Keratinocyte (primary cell): ENCODE results near the gene HPN. TPM values are rescaled to one million over a fixed set of nuclear protein-coding genes. Genes with fewer than 3 reads are reported as not detected.

ENCODE experiments used
- DNase-seq: peaks from one replicate; pipeline ENCODE4 v3.0.0-alpha.2; 2011; ENCODE audit warnings: low read depth, missing footprints, low spot score
- FAIRE-seq: peaks from 2 replicates; lab custom pipeline; 2011; peaks lifted over from hg19 to GRCh38; lab: Jason Lieb, UNC
- H2AFZ ChIP-seq: 2 replicates; pipeline ENCODE4 v1.6.0; 2012; ENCODE audit warnings: low read length, control low read depth, inconsistent platforms; ENCODE audit not compliant: control insufficient read depth
- H3K27ac ChIP-seq: 2 replicates; pipeline ENCODE4 v1.5.1; 2011; ENCODE audit warnings: low read length; ENCODE audit not compliant: control insufficient read depth, insufficient read depth
- H3K27me3 ChIP-seq: 3 replicates; pipeline ENCODE4 v1.6.0; 2011; ENCODE audit warnings: low read length; ENCODE audit not compliant: control insufficient read depth, insufficient read depth; ENCODE audit errors: extremely low read depth
- H3K36me3 ChIP-seq, 2 experiments: 2 replicates in 1 of 2; 3 replicates in 1 of 2; pipeline ENCODE4 v1.5.1; 2011; ENCODE audit warnings: low read length in 2 of 2, mild to moderate bottlenecking in 1 of 2; ENCODE audit not compliant: control insufficient read depth in 2 of 2, insufficient read depth in 2 of 2; ENCODE audit errors: extremely low read depth in 1 of 2
- H3K4me1 ChIP-seq: 3 replicates; pipeline ENCODE4 v1.5.1; 2011; ENCODE audit warnings: low read length; ENCODE audit not compliant: control insufficient read depth, insufficient read depth; ENCODE audit errors: extremely low read depth
- H3K4me2 ChIP-seq: 3 replicates; pipeline ENCODE4 v1.6.0; 2011; ENCODE audit warnings: low read depth, low read length; ENCODE audit not compliant: control insufficient read depth, insufficient read depth; ENCODE audit errors: extremely low read depth
- H3K4me3 ChIP-seq, 3 experiments: fragments of 200-600 bp in 1 of 3; sonication (generic) in 1 of 3; 2 replicates in 2 of 3; 3 replicates in 1 of 3; pipeline ENCODE4 v1.5.1; 2011 to 2016; ENCODE audit warnings: low read length in 3 of 3, mild to moderate bottlenecking in 3 of 3, control low read depth in 2 of 3, inconsistent platforms in 1 of 3, low read depth in 1 of 3, mixed read lengths in 1 of 3, mixed run types in 1 of 3, moderate library complexity in 1 of 3; ENCODE audit not compliant: control insufficient read depth in 2 of 3, insufficient read depth in 2 of 3; ENCODE audit errors: extremely low read depth in 1 of 3
- H3K79me2 ChIP-seq: 2 replicates; pipeline ENCODE4 v1.6.0; 2012; ENCODE audit warnings: low read length; ENCODE audit not compliant: control insufficient read depth, insufficient read depth
- H3K9ac ChIP-seq: 3 replicates; pipeline ENCODE4 v1.6.0; 2011; ENCODE audit warnings: low read length; ENCODE audit not compliant: control insufficient read depth, insufficient read depth; ENCODE audit errors: extremely low read depth
- H3K9me1 ChIP-seq: 3 replicates; pipeline ENCODE4 v1.6.0; 2011; ENCODE audit warnings: low read length; ENCODE audit not compliant: control insufficient read depth, insufficient read depth; ENCODE audit errors: extremely low read depth
- H3K9me3 ChIP-seq: 2 replicates; pipeline ENCODE4 v1.5.1; 2012; ENCODE audit warnings: low read depth, low read length; ENCODE audit not compliant: control insufficient read depth
- H4K20me1 ChIP-seq: 3 replicates; pipeline ENCODE4 v1.6.0; 2011; ENCODE audit warnings: low read length; ENCODE audit not compliant: control insufficient read depth, insufficient read depth; ENCODE audit errors: extremely low read depth
- EZH2 ChIP-seq: IDR thresholded peaks from one replicate; pipeline ENCODE4 v1.6.1; 2012; ENCODE audit warnings: inconsistent platforms, mild to moderate bottlenecking, low read length, moderate library complexity
- dilution Hi-C: fragments of 300-500 bp; cut with MboI; formaldehyde crosslinking; loops from one replicate; pipeline ENCODE4 v1.7.0; 2020; ENCODE audit warnings: low sequenced_read_pairs; ENCODE audit not compliant: extremely low pct_ligation_motif_present
- polyA plus RNA-seq, 5 experiments: library from polyadenylated mRNA; depleted of rRNA in 3 of 5; stranded (reverse) in 3 of 5; stranded (forward) in 1 of 5; unstranded in 1 of 5; fragments of >200 nt; gene quantifications; 1 replicate in 1 of 5; 2 replicates in 3 of 5; 3 replicates in 1 of 5; pipeline versions ENCODE4 v1.2.1 to v1.2.3, GENCODE V29; 2011 to 2012; ENCODE audit warnings: missing spikeins in 2 of 5, low read depth in 1 of 5, low replicate concordance in 1 of 5
- TF ChIP-seq, protein P1 (sequence below), 3 experiments: IDR thresholded peaks in 1 of 3; conservative IDR thresholded peaks in 1 of 3; optimal IDR thresholded peaks in 1 of 3; 2 replicates in 2 of 3; 3 replicates in 1 of 3; pipeline versions ENCODE3 to v1.5.1; 2011; ENCODE audit warnings: low read length in 3 of 3, mild to moderate bottlenecking in 3 of 3, moderate library complexity in 2 of 3, control low read depth in 1 of 3, inconsistent platforms in 1 of 3; ENCODE audit not compliant: insufficient read depth in 2 of 3; ENCODE audit errors: extremely low read depth in 1 of 3

Gene HPN
- polyA plus RNA-seq, 1 donor (not counting 4 experiments of a cell fraction or from before 2014, with no cell fraction given), result not detected

DNA sequence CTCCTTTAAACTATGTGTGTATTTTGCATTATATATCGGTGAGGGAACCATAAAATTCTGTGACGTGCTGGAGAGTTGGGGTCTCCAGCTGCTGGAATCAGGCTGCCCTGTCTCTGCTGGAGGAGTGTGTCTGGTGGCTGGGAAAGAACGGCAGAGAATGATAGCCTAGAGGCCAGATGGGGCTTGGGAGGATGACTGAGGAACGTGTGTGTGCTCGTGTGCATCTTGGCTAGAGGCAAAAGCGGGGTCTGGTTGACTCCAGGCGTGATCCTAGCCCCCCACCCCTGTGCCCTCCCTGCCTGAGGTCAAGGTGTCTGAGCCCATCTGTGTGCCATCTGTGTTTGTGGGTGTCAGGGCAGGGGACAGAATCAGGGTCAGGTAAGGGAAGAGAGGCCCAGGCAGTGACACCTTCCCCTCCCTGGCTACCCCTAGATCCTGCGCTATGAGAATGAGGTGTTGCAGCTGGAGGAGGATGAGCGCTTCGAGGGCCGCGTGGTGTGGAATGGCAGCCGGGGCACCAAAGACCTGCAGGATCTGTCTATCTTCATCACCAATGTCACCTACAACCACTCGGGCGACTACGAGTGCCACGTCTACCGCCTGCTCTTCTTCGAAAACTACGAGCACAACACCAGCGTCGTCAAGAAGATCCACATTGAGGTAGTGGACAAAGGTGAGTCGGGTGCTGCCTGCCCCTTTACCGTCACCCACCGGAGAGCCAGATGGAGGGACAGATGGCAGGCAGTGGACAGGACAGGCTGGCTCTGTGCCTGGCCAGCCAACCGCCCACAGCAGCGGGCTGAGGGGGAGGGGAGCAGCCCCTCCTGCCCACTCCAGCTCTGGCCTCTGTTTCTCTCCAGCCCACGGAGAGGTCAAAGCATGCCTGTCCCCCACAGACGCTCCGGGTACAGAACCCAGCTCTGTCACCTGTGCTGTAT lies 8.2 kb upstream of the HPN start:
- no peak overlapping the region for H2AFZ ChIP-seq
- dilution Hi-C loops, result no loop called here
- no peaks in the 10 kb centered on the region for H4K20me1 ChIP-seq
- H3K9me1 ChIP-seq, result no peaks in the 10 kb centered on the region
- H3K4me3 ChIP-seq, result no peak overlapping the region
- H3K36me3 ChIP-seq, result no peaks in the 10 kb centered on the region
- H3K27me3 ChIP-seq, result peaks cover 38% of the 10 kb centered on the region
- no peak for DNase-seq
- H3K27ac ChIP-seq, result no peak overlapping the region
- FAIRE-seq, result no peak
- H3K4me1 ChIP-seq, result peaks cover 3% of the 10 kb centered on the region
- no peaks in the 10 kb centered on the region for H3K79me2 ChIP-seq
- H3K4me2 ChIP-seq, result no peak overlapping the region
- no peak overlapping the region for H3K9ac ChIP-seq
- no peak for TF ChIP-seq EZH2
- TF ChIP-seq, protein P1, sequence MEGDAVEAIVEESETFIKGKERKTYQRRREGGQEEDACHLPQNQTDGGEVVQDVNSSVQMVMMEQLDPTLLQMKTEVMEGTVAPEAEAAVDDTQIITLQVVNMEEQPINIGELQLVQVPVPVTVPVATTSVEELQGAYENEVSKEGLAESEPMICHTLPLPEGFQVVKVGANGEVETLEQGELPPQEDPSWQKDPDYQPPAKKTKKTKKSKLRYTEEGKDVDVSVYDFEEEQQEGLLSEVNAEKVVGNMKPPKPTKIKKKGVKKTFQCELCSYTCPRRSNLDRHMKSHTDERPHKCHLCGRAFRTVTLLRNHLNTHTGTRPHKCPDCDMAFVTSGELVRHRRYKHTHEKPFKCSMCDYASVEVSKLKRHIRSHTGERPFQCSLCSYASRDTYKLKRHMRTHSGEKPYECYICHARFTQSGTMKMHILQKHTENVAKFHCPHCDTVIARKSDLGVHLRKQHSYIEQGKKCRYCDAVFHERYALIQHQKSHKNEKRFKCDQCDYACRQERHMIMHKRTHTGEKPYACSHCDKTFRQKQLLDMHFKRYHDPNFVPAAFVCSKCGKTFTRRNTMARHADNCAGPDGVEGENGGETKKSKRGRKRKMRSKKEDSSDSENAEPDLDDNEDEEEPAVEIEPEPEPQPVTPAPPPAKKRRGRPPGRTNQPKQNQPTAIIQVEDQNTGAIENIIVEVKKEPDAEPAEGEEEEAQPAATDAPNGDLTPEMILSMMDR (optimal IDR thresholded peaks at IDR 0.05 in 1 of 3, IDR thresholded peaks at IDR 0.05 in 1 of 3, conservative IDR thresholded peaks at IDR 0.05 in 1 of 3; ENCODE audit: extremely low read depth in 1 of 3, insufficient read depth in 2 of 3, low read length in 3 of 3), result no peak
- H3K9me3 ChIP-seq, result no peaks in the 10 kb centered on the region

DNA sequence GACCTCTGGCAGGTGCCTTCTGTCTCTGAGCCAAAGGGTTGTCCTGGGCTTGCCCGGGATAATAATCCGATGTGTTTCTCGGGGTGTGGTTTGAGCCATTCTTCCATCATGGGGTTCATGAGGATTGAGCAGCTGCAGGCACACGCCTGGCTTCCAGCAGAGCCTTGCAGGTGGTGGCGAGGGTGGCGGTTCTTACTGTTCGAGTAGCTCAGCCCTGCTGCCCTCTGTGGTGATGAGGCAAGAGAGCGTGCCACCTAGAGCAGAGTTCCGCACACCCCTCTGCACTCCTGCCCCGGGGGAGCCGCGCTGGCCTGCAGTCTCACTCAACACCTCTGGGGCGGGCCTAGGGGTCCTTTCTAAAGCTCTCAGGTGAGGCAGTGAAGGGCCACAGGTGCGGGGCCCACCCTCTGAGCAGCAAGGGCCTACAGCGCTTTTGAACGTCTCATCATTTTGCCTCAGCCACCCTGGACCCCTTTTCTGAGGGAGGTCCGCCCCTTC lies 7.5 kb upstream of the HPN start:
- dilution Hi-C loops, result no loop called here
- no peaks in the 10 kb centered on the region for H3K36me3 ChIP-seq
- peaks cover 3% of the 10 kb centered on the region for H3K4me1 ChIP-seq
- H3K27me3 ChIP-seq, result peaks cover 38% of the 10 kb centered on the region
- no peak overlapping the region for H3K9ac ChIP-seq
- H3K9me1 ChIP-seq, result no peaks in the 10 kb centered on the region
- no peaks in the 10 kb centered on the region for H4K20me1 ChIP-seq
- H3K4me3 ChIP-seq, result no peak overlapping the region
- no peak for TF ChIP-seq EZH2
- TF ChIP-seq, protein P1 (optimal IDR thresholded peaks at IDR 0.05 in 1 of 3, IDR thresholded peaks at IDR 0.05 in 1 of 3, conservative IDR thresholded peaks at IDR 0.05 in 1 of 3; ENCODE audit: extremely low read depth in 1 of 3, insufficient read depth in 2 of 3, low read length in 3 of 3), result no peak
- H2AFZ ChIP-seq, result no peak overlapping the region
- H3K4me2 ChIP-seq, result no peak overlapping the region
- no peaks in the 10 kb centered on the region for H3K9me3 ChIP-seq
- no peaks in the 10 kb centered on the region for H3K79me2 ChIP-seq
- no peak overlapping the region for H3K27ac ChIP-seq
- DNase-seq (no peak), FAIRE-seq (no peak)
